Measurements from ENCODE around the gene SPDYE6.

DNA sequence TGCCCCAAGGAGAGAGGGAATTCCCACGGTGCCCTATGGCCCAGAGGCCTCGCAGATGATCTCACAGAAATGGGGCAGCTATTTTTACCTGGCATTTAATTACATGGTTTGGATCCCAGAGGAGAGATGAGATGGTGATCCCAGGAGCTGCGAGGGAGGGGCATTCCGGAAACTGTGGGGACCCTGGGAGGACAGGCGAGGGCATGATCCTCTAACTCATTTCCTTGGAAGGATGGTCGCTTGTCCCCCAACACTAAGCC lies 60.1 kb downstream of the SPDYE6 start:
- TF ChIP-seq, protein P1, sequence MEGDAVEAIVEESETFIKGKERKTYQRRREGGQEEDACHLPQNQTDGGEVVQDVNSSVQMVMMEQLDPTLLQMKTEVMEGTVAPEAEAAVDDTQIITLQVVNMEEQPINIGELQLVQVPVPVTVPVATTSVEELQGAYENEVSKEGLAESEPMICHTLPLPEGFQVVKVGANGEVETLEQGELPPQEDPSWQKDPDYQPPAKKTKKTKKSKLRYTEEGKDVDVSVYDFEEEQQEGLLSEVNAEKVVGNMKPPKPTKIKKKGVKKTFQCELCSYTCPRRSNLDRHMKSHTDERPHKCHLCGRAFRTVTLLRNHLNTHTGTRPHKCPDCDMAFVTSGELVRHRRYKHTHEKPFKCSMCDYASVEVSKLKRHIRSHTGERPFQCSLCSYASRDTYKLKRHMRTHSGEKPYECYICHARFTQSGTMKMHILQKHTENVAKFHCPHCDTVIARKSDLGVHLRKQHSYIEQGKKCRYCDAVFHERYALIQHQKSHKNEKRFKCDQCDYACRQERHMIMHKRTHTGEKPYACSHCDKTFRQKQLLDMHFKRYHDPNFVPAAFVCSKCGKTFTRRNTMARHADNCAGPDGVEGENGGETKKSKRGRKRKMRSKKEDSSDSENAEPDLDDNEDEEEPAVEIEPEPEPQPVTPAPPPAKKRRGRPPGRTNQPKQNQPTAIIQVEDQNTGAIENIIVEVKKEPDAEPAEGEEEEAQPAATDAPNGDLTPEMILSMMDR (IDR thresholded peaks at IDR 0.05; ENCODE audit: low read depth, low read length): no peak
- no peak for TF ChIP-seq EZH2phosphoT487 (IDR thresholded peaks at IDR 0.05; ENCODE audit: low read depth)

Data from OCI-LY3 (cell line).